Naive thymus-derived CD8-positive, alpha-beta T cell (primary cell): ENCODE measurements around the gene METTL2A. TPM values are rescaled to one million over a fixed set of nuclear protein-coding genes. Genes with fewer than 3 reads are reported as not detected.
A peak's percentile ranks its signal among the peaks of the same experiment; 100 is the strongest.
"Not testable (repeated sequence)": the region's sequence is repeated elsewhere in the genome, so short reads cannot be mapped to it uniquely, and the experiment has no call there.

ENCODE experiments used
- ATAC-seq, 2 donors: fragments of 150-1000 bp; cut with Tn5 transposase in 1 of 2; sonication (Bioruptor Pico), chemical (Tn5 transposase) in 1 of 2; 1 replicate in 1 of 2; 2 replicates in 1 of 2; pipeline ENCODE4 v1.10.0; 2021; ENCODE audit warnings: mild to moderate bottlenecking in 2 of 2, moderate library complexity in 2 of 2
- POLR2A ChIA-PET: fragments of 350-600 bp; sonication (Branson Sonifier 250); formaldehyde crosslinking; loops from one replicate; lab custom pipeline; 2021; ENCODE audit warnings: antibody characterized with exemption; lab: Charles Lee
- DNase-seq, 10 donors: peaks; one replicate each; pipeline versions ENCODE4 v3.0.0 to v3.0.0-alpha.2; 2020 to 2022
- H3K27ac Mint-ChIP-seq, 10 donors: one replicate each; pipeline ENCODE4 v1.8.0; 2020 to 2022; ENCODE audit warnings: mild to moderate bottlenecking in 10 of 10, mixed read lengths in 10 of 10, moderate library complexity in 4 of 10, inconsistent platforms in 1 of 10
- H3K27me3 Mint-ChIP-seq, 5 donors: one replicate each; pipeline ENCODE4 v1.8.0; 2021 to 2022; ENCODE audit warnings: mixed read lengths in 5 of 5
- H3K36me3 Mint-ChIP-seq, 3 donors: one replicate each; pipeline ENCODE4 v1.8.0; 2020 to 2022; ENCODE audit warnings: mixed read lengths in 3 of 3, mild to moderate bottlenecking in 2 of 3, inconsistent platforms in 1 of 3
- H3K4me1 Mint-ChIP-seq, 4 donors: one replicate each; pipeline ENCODE4 v1.8.0; 2021 to 2022; ENCODE audit warnings: mixed read lengths in 4 of 4
- H3K4me3 Mint-ChIP-seq, 10 donors: one replicate each; pipeline ENCODE4 v1.8.0; 2020 to 2022; ENCODE audit warnings: mild to moderate bottlenecking in 10 of 10, mixed read lengths in 10 of 10, moderate library complexity in 6 of 10, inconsistent platforms in 1 of 10
- H3K9me3 Mint-ChIP-seq, 9 donors: one replicate each; pipeline ENCODE4 v1.8.0; 2020 to 2022; ENCODE audit warnings: mixed read lengths in 9 of 9, mild to moderate bottlenecking in 3 of 9, inconsistent platforms in 1 of 9, moderate library complexity in 1 of 9
- polyA plus RNA-seq, 3 donors: library from polyadenylated mRNA; unstranded; fragments of 300-500 nt; fragmentation: Illumina TruSeq; gene quantifications; one replicate each; pipeline ENCODE4 v1.2.3, GENCODE V29; 2021
- total RNA-seq, 8 experiments: library from RNA in 2 of 8; stranded (reverse) in 2 of 8; gene quantifications; one replicate each; pipeline ENCODE4 v1.2.3 and lab custom pipeline; 2021 to 2026

Gene METTL2A
- total and polyA plus RNA-seq, 5 experiments from 2014 or later: 11.8 to 18.3 (median 15.6) TPM

DNA sequence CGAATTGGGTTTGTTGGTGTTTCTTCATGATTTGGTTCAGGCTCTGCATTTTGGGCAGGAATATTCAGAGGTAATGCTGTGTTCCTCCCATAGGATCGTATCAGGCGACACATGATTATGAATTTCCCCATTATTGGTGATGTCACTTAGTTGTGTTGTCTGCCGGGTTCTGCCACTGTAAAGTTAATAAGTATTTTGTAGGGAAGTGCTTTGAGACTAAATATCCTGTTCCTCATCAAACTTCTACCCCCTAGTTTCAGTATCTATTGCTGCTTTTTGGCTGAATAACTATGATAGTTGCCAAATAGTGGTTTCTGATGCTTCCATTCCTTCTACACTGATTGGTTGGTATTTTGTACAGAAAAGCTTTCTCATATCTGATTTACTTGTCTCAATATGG lies 28.5 kb downstream of the METTL2A start:
- Mint-ChIP-seq H3K27ac (peak overlapping the region in 1 of 10 donors; percentile 43), H3K4me1 (peaks cover 4 to 23% (median 9%) of the 10 kb centered on the region in 4 donors), H3K36me3 (peaks cover 0 to 33% (median 3%) of the 10 kb centered on the region in 3 donors)
- not testable (repeated sequence) for ATAC-seq, H3K4me3 Mint-ChIP-seq, H3K27me3 Mint-ChIP-seq, DNase-seq, H3K9me3 Mint-ChIP-seq
- POLR2A ChIA-PET: interaction anchor here (0.7 kb wide), 1 partner anchor 16 kb away, joined by 3 read pairs; no protein-coding TSS in a partner anchor

DNA sequence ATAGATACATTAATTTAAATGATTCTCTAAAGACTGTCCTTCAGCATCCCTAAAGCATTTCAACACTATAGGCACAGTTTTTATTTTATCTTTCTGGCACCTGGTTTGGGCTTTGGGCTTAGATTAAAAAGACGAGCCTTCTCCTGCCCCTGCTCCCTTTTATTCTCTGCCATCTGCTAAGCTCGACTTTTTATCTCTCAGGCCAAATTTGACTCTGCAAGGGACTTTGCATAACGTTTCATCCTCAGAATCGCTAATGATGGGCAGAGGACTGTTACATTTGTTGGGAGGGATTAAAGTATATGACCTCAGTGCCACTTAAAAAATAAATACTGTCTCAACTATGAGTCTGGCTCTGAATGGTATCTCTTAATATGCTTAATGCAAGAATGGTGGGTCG lies 29.3 kb downstream of the METTL2A start:
- DNase-seq, H3K4me3 Mint-ChIP-seq, POLR2A ChIA-PET, H3K27me3 Mint-ChIP-seq, ATAC-seq, H3K9me3 Mint-ChIP-seq: not testable (repeated sequence)
- Mint-ChIP-seq H3K27ac (peak overlapping the region in 1 of 10 donors; percentile 48), H3K4me1 (peaks cover 4 to 23% (median 9%) of the 10 kb centered on the region in 4 donors), H3K36me3 (peaks cover 0 to 25% (median 0%) of the 10 kb centered on the region in 3 donors)

DNA sequence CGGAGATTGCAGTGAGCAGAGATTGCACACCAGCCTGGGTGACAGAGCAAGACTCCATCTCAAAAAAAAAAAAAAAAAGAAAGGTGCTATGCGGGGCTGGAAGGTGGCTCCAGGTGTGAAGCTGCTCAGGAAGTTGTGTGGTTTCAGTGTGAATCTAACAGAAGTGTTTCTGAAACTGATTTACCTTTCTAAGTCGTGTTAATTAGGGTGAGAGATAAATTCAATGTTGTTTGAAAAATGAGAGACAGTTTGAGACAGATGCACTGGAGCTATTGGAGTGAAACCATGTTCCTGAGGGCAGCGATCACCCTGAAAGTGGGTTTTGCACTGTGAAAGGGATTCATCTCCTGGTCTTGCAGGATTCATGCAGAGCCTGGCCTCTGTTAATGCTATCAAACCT lies 30.0 kb downstream of the METTL2A start:
- H3K9me3 Mint-ChIP-seq, POLR2A ChIA-PET, ATAC-seq, H3K27me3 Mint-ChIP-seq: not testable (repeated sequence)
- H3K36me3 Mint-ChIP-seq: peaks cover 0 to 19% (median 0%) of the 10 kb centered on the region in 3 donors
- peak overlapping the region in 7 of 10 donors; percentile 2 to 83 (median 47) for H3K27ac Mint-ChIP-seq
- peak in 1 of 10 donors; percentile 7 for DNase-seq
- peak overlapping the region in 2 of 10 donors; percentile 15 to 48 for H3K4me3 Mint-ChIP-seq
- H3K4me1 Mint-ChIP-seq: peaks cover 4 to 23% (median 9%) of the 10 kb centered on the region in 4 donors

GRCh38 chr17:62454111-62454510 lies 30.4 kb downstream of the METTL2A start:
- peaks cover 4 to 23% (median 9%) of the 10 kb centered on the region in 4 donors for H3K4me1 Mint-ChIP-seq
- DNase-seq, POLR2A ChIA-PET, ATAC-seq, H3K9me3 Mint-ChIP-seq, H3K27me3 Mint-ChIP-seq: not testable (repeated sequence)
- peak overlapping the region in 1 of 10 donors; percentile 48 for H3K4me3 Mint-ChIP-seq
- H3K27ac Mint-ChIP-seq: peak overlapping the region in 6 of 10 donors; percentile 46 to 83 (median 52)
- peaks cover 0 to 15% (median 0%) of the 10 kb centered on the region in 3 donors for H3K36me3 Mint-ChIP-seq

GRCh38 chr17:62456016-62456415 lies 32.3 kb downstream of the METTL2A start:
- Mint-ChIP-seq H3K27ac (no peak overlapping the region), H3K27me3 (peaks cover 0 to 8% (median 0%) of the 10 kb centered on the region in 5 donors), H3K4me1 (peaks cover 4 to 23% (median 9%) of the 10 kb centered on the region in 4 donors), H3K4me3 (no peak overlapping the region), H3K36me3 (peaks cover 0 to 5% (median 0%) of the 10 kb centered on the region in 3 donors), H3K9me3 (no peaks in the 10 kb centered on the region)
- no peak for DNase-seq
- POLR2A ChIA-PET: no interaction called here
- no peak for ATAC-seq

DNA sequence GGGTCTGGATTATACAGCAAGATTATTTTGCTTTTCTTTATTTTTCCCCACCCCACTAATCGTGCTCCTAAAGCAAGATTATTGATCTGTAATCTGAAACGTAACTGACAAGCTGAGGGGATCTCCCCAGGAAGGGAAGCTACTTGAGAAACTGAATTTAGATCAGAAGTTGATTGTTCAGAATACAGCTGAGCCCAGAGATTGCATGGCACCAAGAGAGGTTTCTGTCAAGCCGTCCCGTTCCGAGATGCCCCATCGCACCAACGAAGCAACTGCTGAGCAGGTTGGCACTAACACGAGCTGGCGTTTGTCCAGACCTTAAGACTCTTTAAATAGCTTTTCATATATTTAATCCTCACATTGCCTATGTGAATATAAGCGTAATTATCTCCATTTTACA lies 34.8 kb downstream of the METTL2A start:
- DNase-seq, H3K4me1 Mint-ChIP-seq, H3K9me3 Mint-ChIP-seq, POLR2A ChIA-PET, H3K27ac Mint-ChIP-seq, H3K36me3 Mint-ChIP-seq, H3K4me3 Mint-ChIP-seq, ATAC-seq, H3K27me3 Mint-ChIP-seq: not testable (repeated sequence)

- POLR2A ChIA-PET, H3K4me1 Mint-ChIP-seq, DNase-seq, H3K9me3 Mint-ChIP-seq, ATAC-seq, H3K27ac Mint-ChIP-seq, H3K27me3 Mint-ChIP-seq, H3K4me3 Mint-ChIP-seq, H3K36me3 Mint-ChIP-seq: not testable (repeated sequence)
These were observed 40.7 kb downstream of the METTL2A start for GRCh38 chr17:62464422-62464821.

GRCh38 chr17:62465271-62465670 lies 41.6 kb downstream of the METTL2A start:
- H3K4me1 Mint-ChIP-seq, H3K27ac Mint-ChIP-seq, POLR2A ChIA-PET, H3K36me3 Mint-ChIP-seq, ATAC-seq, H3K27me3 Mint-ChIP-seq, DNase-seq, H3K4me3 Mint-ChIP-seq, H3K9me3 Mint-ChIP-seq: not testable (repeated sequence)

DNA sequence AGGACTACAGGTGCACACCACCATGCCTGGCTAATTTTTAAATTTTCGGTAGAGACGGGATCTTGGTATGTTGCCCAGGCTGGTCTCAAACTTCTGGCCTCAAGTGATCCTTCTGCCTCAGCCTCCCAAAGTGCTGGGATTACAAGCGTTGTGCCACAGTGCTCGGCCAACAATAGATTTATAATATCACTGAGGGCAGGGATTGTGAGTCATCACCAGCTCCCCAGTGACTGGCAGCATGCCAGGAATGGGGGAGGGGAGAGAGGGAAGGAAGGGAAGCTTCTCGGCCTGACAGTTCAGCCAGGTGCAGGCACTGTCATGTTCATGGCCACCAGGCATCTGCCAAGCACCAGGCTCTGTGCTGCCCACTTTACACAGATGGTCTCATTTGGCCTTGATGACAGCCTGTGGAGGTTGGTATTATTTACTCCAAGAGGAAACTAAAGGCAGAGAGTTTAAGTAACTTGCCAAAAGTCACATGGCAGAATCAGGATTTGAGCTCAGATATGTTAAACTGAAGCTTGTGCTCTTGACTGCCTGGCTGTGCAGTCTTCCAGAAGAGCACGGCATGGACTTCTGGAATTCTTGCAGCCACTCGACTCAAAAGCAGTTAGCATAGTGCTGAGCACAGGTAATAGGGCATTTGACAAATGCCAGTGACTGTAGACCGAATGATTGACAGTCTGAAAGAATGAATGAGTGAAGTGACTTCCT lies 47.1 kb downstream of the METTL2A start:
- peak; percentile 12 to 80 (median 30) for DNase-seq
- H3K9me3 Mint-ChIP-seq, H3K36me3 Mint-ChIP-seq, H3K27me3 Mint-ChIP-seq, H3K4me3 Mint-ChIP-seq, POLR2A ChIA-PET: not testable (repeated sequence)
- H3K27ac Mint-ChIP-seq: peak overlapping the region in 8 of 10 donors; percentile 24 to 70 (median 48)
- peaks cover 4 to 15% (median 6%) of the 10 kb centered on the region in 4 donors for H3K4me1 Mint-ChIP-seq
- peak in 1 of 2 donors; percentile 69 for ATAC-seq

DNA sequence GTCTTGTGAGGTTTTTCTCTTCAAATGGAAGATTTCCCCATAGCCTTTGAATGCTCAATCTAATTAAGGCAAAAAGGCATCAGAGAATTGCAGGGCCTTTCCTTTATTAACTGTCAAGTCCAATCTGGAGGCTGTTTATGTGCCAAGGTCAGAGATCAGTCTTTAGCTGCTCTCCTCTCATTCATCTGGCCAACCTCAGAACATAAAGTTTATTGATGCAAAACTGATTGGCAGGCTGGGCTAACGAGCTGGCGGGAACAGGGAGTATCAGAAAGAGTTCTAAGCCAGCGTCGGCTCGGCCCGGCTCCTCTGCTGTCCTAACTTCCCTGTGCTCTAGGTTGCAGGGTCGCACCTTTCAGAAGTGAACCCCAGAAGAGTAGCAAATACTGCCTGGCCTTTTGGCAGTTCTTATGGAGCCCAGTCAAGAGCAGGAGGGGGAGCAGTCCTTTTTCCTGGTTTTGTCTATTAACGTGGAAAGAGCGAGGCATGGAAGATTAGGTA lies 47.7 kb downstream of the METTL2A start:
- POLR2A ChIA-PET, H3K27me3 Mint-ChIP-seq, H3K4me3 Mint-ChIP-seq, H3K36me3 Mint-ChIP-seq, ATAC-seq, DNase-seq, H3K9me3 Mint-ChIP-seq: not testable (repeated sequence)
- Mint-ChIP-seq H3K27ac (peak overlapping the region in 3 of 10 donors; percentile 10 to 75 (median 38)), H3K4me1 (peaks cover 4 to 15% (median 6%) of the 10 kb centered on the region in 4 donors)

DNA sequence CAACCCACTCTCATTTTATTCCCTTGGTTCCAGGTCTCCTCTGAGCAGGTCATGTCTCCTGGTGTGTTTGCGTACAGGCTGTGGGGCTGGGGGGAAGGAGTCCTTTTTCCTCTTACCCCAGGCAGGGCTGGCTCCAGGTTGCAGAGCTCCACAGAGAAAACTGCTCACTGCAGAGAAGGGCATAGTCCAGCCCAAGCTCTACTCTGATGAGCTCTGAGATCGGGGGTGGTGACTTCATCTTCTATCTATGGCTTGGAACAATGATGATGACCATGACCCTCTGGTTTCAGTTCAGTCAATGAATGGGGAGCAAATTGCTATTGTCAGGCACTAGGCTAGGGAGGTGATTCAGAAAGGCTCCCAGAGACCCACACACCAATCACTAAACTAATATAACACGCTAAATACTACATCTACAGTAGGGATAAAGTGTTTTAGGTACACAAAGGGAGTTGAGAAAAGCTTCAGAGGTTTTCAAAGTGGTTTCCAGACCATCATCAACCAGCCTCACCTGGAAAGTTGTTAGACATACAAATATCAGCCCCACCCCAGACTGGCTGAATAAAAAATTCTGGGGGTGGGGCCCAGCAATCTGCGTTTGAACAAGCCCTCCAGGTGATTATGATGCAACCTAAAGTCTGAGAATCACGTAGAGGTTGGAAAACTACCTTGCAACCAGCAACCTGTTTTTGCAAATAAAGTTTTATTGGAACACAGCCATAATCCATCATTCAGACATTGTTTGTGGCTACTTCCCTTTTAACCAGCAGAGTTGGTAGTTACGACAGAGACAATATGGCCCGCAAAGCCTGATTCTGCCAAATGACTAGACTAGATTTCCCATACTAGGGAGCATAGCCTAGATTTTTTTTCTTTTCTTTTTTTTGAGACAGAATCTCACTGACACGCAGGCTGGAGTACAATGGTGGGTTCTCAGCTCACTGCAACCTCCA lies 49.6 kb downstream of the METTL2A start:
- ATAC-seq, H3K27me3 Mint-ChIP-seq, H3K36me3 Mint-ChIP-seq, POLR2A ChIA-PET, H3K4me3 Mint-ChIP-seq, H3K9me3 Mint-ChIP-seq, DNase-seq: not testable (repeated sequence)
- H3K4me1 Mint-ChIP-seq: peaks cover 8 to 25% (median 18%) of the 10 kb centered on the region in 4 donors
- peak overlapping the region in 4 of 10 donors; percentile 2 to 55 (median 50) for H3K27ac Mint-ChIP-seq

DNA sequence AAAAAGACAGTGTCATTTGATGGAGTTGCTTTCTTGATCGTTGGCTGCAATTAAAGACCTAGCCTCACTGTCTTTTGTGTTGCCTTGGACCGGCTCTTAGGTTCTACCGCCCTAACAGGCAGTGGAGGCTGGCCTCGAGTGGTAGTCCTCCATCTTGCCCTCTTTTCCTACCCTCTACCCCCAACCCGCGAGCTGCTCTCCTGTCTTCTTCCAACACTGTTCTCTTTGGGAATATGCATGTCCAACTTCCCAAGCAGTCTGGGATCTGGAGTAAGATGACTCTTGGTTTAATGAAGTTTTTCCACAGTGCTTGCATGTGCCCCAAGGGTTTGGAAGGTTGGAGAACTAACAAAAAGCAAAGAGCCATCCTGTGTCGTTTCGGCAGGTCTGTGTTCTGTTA lies 53.4 kb downstream of the METTL2A start:
- peak in 1 of 10 donors; percentile 4 for DNase-seq
- Mint-ChIP-seq H3K36me3 (peaks cover 0 to 14% (median 0%) of the 10 kb centered on the region in 3 donors), H3K4me3 (peak overlapping the region; percentile 74 to 91 (median 82)), H3K27ac (peak overlapping the region; percentile 57 to 93 (median 88)), H3K4me1 (peaks cover 8 to 38% (median 33%) of the 10 kb centered on the region in 4 donors)
- H3K27me3 Mint-ChIP-seq, POLR2A ChIA-PET, ATAC-seq, H3K9me3 Mint-ChIP-seq: not testable (repeated sequence)
